ENCODE results near the gene MYCN.
A peak's percentile ranks its signal among the peaks of the same experiment; 100 is the strongest.

The MYCN gene

GRCh38 chr2:15911686-15912085 is 28.7 kb upstream of the MYCN start:
- no peak for TF ChIP-seq TAF1 (IDR thresholded peaks at IDR 0.05; ENCODE audit: low read depth)
- no peak for TF ChIP-seq MAX (IDR thresholded peaks at IDR 0.05)
- no peak for TF ChIP-seq TEAD4 (IDR thresholded peaks at IDR 0.05)
- TF ChIP-seq NFIC (IDR thresholded peaks at IDR 0.05), result no peak

- 0 out of 2 replicates have a peak, but pooled peaks have one; percentile 30 for TF ChIP-seq TCF12 (IDR thresholded peaks at IDR 0.05; ENCODE audit: low read depth)
- TF ChIP-seq TAF1 (IDR thresholded peaks at IDR 0.05; ENCODE audit: low read depth), result no peak
- no peak for TF ChIP-seq REST (IDR thresholded peaks at IDR 0.05; ENCODE audit: low read depth)
- peak; percentile 39; the same call in 1 of the 2 replicates for TF ChIP-seq TEAD4 (IDR thresholded peaks at IDR 0.05)
- no peak for TF ChIP-seq YY1 (IDR thresholded peaks at IDR 0.05; ENCODE audit: low read depth)
- TF ChIP-seq NFIC (IDR thresholded peaks at IDR 0.05), result peak; percentile 70
- TF ChIP-seq CEBPB (IDR thresholded peaks at IDR 0.05), result no peak
- TF ChIP-seq ZBTB7A (IDR thresholded peaks at IDR 0.05; ENCODE audit: low read depth), result no peak
These were observed 28.1 kb upstream of the MYCN start for GRCh38 chr2:15912203-15912602.

GRCh38 chr2:15913146-15913545 is 27.2 kb upstream of the MYCN start:
- TF ChIP-seq CREB1 (IDR thresholded peaks at IDR 0.05; ENCODE audit: low read depth), result no peak
- TF ChIP-seq TAF1 (IDR thresholded peaks at IDR 0.05; ENCODE audit: low read depth), result no peak
- TF ChIP-seq TEAD4 (IDR thresholded peaks at IDR 0.05), result no peak
- no peak for TF ChIP-seq FOXM1 (IDR thresholded peaks at IDR 0.05; ENCODE audit: borderline replicate concordance, low read depth)
- no peak for TF ChIP-seq CEBPB (IDR thresholded peaks at IDR 0.05)

GRCh38 chr2:15914596-15915385 is 25.6 kb upstream of the MYCN start:
- no peak for TF ChIP-seq EGR1 (IDR thresholded peaks at IDR 0.05)
- no peak for TF ChIP-seq NFIC (IDR thresholded peaks at IDR 0.05)
- no peak for TF ChIP-seq YY1 (IDR thresholded peaks at IDR 0.05; ENCODE audit: low read depth)
- TF ChIP-seq ZBTB7A (IDR thresholded peaks at IDR 0.05; ENCODE audit: low read depth), result no peak
- no peak for TF ChIP-seq TAF1 (IDR thresholded peaks at IDR 0.05; ENCODE audit: low read depth)
- no peak for TF ChIP-seq TCF12 (IDR thresholded peaks at IDR 0.05; ENCODE audit: low read depth)
- no peak for TF ChIP-seq TEAD4 (IDR thresholded peaks at IDR 0.05)
- no peak for TF ChIP-seq EP300 (IDR thresholded peaks at IDR 0.05; ENCODE audit: borderline replicate concordance)

GRCh38 chr2:15916336-15916735 is 24.0 kb upstream of the MYCN start:
- TF ChIP-seq FOXM1 (IDR thresholded peaks at IDR 0.05; ENCODE audit: borderline replicate concordance, low read depth), result no peak
- TF ChIP-seq NFIC (IDR thresholded peaks at IDR 0.05), result no peak
- no peak for TF ChIP-seq MAX (IDR thresholded peaks at IDR 0.05)
- no peak for TF ChIP-seq TAF1 (IDR thresholded peaks at IDR 0.05; ENCODE audit: low read depth)
- no peak for TF ChIP-seq EP300 (IDR thresholded peaks at IDR 0.05; ENCODE audit: borderline replicate concordance)
- TF ChIP-seq TEAD4 (IDR thresholded peaks at IDR 0.05), result no peak
- no peak for TF ChIP-seq USF1 (IDR thresholded peaks at IDR 0.05)
- no peak for TF ChIP-seq RAD21 (IDR thresholded peaks at IDR 0.05; ENCODE audit: low read depth)
- TF ChIP-seq EGR1 (IDR thresholded peaks at IDR 0.05), result no peak
- no peak for TF ChIP-seq TCF12 (IDR thresholded peaks at IDR 0.05; ENCODE audit: low read depth)

- TF ChIP-seq EP300 (IDR thresholded peaks at IDR 0.05; ENCODE audit: borderline replicate concordance), result no peak
These were observed 21.5 kb upstream of the MYCN start for GRCh38 chr2:15918761-15919356.

GRCh38 chr2:15919716-15920434 is 20.5 kb upstream of the MYCN start:
- TF ChIP-seq TAF1 (IDR thresholded peaks at IDR 0.05; ENCODE audit: low read depth) (no peak), EP300 (IDR thresholded peaks at IDR 0.05; ENCODE audit: borderline replicate concordance) (no peak), NFIC (IDR thresholded peaks at IDR 0.05) (0 out of 2 replicates have a peak, but pooled peaks have one; percentile 7)

- no peak for TF ChIP-seq YY1 (IDR thresholded peaks at IDR 0.05; ENCODE audit: low read depth)
- TF ChIP-seq MAX (IDR thresholded peaks at IDR 0.05), result no peak
- TF ChIP-seq TEAD4 (IDR thresholded peaks at IDR 0.05), result no peak
- TF ChIP-seq EGR1 (IDR thresholded peaks at IDR 0.05), result no peak
- TF ChIP-seq TAF1 (IDR thresholded peaks at IDR 0.05; ENCODE audit: low read depth), result no peak
- TF ChIP-seq USF1 (IDR thresholded peaks at IDR 0.05), result no peak
- no peak for TF ChIP-seq REST (IDR thresholded peaks at IDR 0.05; ENCODE audit: low read depth)
- TF ChIP-seq ZBTB7A (IDR thresholded peaks at IDR 0.05; ENCODE audit: low read depth), result no peak
- TF ChIP-seq EP300 (IDR thresholded peaks at IDR 0.05; ENCODE audit: borderline replicate concordance), result no peak
These were observed 19.7 kb upstream of the MYCN start for GRCh38 chr2:15920696-15921095.

All from Ishikawa (cell line).